GM12878 (cell line): ENCODE results near the gene STAG1. TPM values are rescaled to one million over a fixed set of nuclear protein-coding genes. Genes with fewer than 3 reads are reported as not detected.
"Not testable (repeated sequence)": the region's sequence is repeated elsewhere in the genome, so short reads cannot be mapped to it uniquely, and the experiment has no call there.

Source experiments
- ATAC-seq: fragments of 200-7000 bp; cut with Tn5 transposase; 3 replicates; pipeline ENCODE4 v1.9.1; 2020; ENCODE audit warnings: mild to moderate bottlenecking, moderate library complexity
- BruUV-seq: library from RNA; stranded (reverse); fragments of 400-500 nt; replicated peaks from 2 replicates; lab custom pipeline; 2021; lab: Mats Ljungman, UMichigan
- CTCF ChIA-PET: fragments of 300-600 bp; sonication (Branson Sonifier 250); formaldehyde crosslinking; extraction: SDS; loops from one replicate; lab custom pipeline; 2021; ENCODE audit warnings: inconsistent platforms; lab: Yijun Ruan, JAX
- POLR2A ChIA-PET: fragments of 350-600 bp; formaldehyde crosslinking; extraction: SDS; loops from one replicate; lab custom pipeline; 2021; ENCODE audit warnings: inconsistent platforms; lab: Charles Lee
- RAD21 ChIA-PET: fragments of 300-600 bp; sonication (Branson Sonifier 250); formaldehyde crosslinking; loops from one replicate; lab custom pipeline; 2023; ENCODE audit warnings: antibody characterized with exemption; ENCODE audit not compliant: unreplicated experiment; lab: Charles Lee
- SMC1A ChIA-PET: fragments of 300-600 bp; sonication (Branson Sonifier 250); formaldehyde crosslinking; loops from one replicate; lab custom pipeline; 2023; ENCODE audit not compliant: unreplicated experiment, uncharacterized antibody; lab: Charles Lee
- DNase-seq: peaks from one replicate; pipeline ENCODE4 v3.0.0-alpha.2; 2011; ENCODE audit warnings: low read depth, low spot score
- FAIRE-seq: peaks from 3 replicates; lab custom pipeline; 2011; peaks lifted over from hg19 to GRCh38; lab: Jason Lieb, UNC
- H2AFZ ChIP-seq: 2 replicates; pipeline ENCODE4 v1.6.0; 2011; ENCODE audit warnings: low read depth, low read length, control low read depth; ENCODE audit not compliant: control insufficient read depth
- H3K27ac ChIP-seq: 2 replicates; pipeline ENCODE4 v1.5.1; 2011; ENCODE audit warnings: control low read depth; ENCODE audit not compliant: control insufficient read depth, insufficient read depth
- H3K27me3 ChIP-seq, 2 experiments: replicated peaks in 1 of 2; 2 replicates each; pipeline versions ENCODE4 v1.6.0 to v1.6.1; 2011; ENCODE audit warnings: low read length in 1 of 2; ENCODE audit not compliant: control insufficient read depth in 2 of 2, insufficient read depth in 2 of 2
- H3K36me3 ChIP-seq, 2 experiments: 2 replicates each; pipeline ENCODE4 v1.5.1; 2011; ENCODE audit warnings: low read length in 1 of 2; ENCODE audit not compliant: control insufficient read depth in 2 of 2, insufficient read depth in 2 of 2
- H3K4me1 ChIP-seq: 2 replicates; pipeline ENCODE4 v1.6.1; 2011; ENCODE audit warnings: mild to moderate bottlenecking, low read length, moderate library complexity, mixed read lengths; ENCODE audit not compliant: control insufficient read depth, insufficient read depth
- H3K4me2 ChIP-seq: 2 replicates; pipeline ENCODE4 v1.6.0; 2011; ENCODE audit warnings: control low read depth; ENCODE audit not compliant: control insufficient read depth, insufficient read depth
- H3K4me3 ChIP-seq: fragments of 200-600 bp; sonication (generic); 2 replicates; pipeline ENCODE4 v1.5.1; 2016
- H3K79me2 ChIP-seq: 2 replicates; pipeline ENCODE4 v1.6.0; 2011; ENCODE audit warnings: low read length; ENCODE audit not compliant: control insufficient read depth, insufficient read depth
- H3K9ac ChIP-seq: 2 replicates; pipeline ENCODE4 v1.8.0; 2011; ENCODE audit warnings: low read length, control low read depth, mixed read lengths; ENCODE audit not compliant: control insufficient read depth, insufficient read depth
- H3K9me3 ChIP-seq: replicated peaks from 3 replicates; pipeline ENCODE4 v1.5.1; 2011; ENCODE audit warnings: mild to moderate bottlenecking, low read length; ENCODE audit not compliant: control insufficient read depth, insufficient read depth
- H4K20me1 ChIP-seq: 2 replicates; pipeline ENCODE4 v1.6.0; 2011; ENCODE audit not compliant: control insufficient read depth, insufficient read depth
- CBX3 ChIP-seq: fragments of 200-600 bp; sonication (generic); IDR thresholded peaks from 2 replicates; pipeline ENCODE4 v1.6.1; 2016; ENCODE audit warnings: low read depth, borderline replicate concordance
- MEF2B ChIP-seq: fragments of 450-650 bp; IDR thresholded peaks from 2 replicates; pipeline ENCODE4 v1.6.1; 2018; ENCODE audit warnings: mild to moderate bottlenecking, moderate library complexity; ENCODE audit not compliant: partially characterized antibody, poor library complexity, severe bottlenecking
- ZZZ3 ChIP-seq: IDR thresholded peaks from 2 replicates; pipeline ENCODE4 v1.6.1; 2011; ENCODE audit warnings: low read depth; ENCODE audit not compliant: control insufficient read depth, insufficient read length
- WGBS: methylation state at CpG from one replicate; pipeline ENCODE4 v1.1.6; 2016; ENCODE audit warnings: low lambda C conversion rate; ENCODE audit not compliant: insufficient replicate concordance, insufficient coverage; ENCODE audit errors: missing lambda C conversion rate; 5-methylcytosine and 5-hydroxymethylcytosine counted together
- in situ Hi-C: fragments of 300-500 bp; cut with MboI; formaldehyde crosslinking; loops from 9 replicates; pipeline ENCODE4 v1.14.3; 2018; ENCODE audit warnings: mixed read lengths
- intact Hi-C: fragments of 100-400 bp; cut with micrococcal nuclease; formaldehyde crosslinking; loops from one replicate; pipeline ENCODE4 v1.14.2; 2022; ENCODE audit not compliant: unreplicated experiment
- polyA plus RNA-seq, 11 experiments: library from polyadenylated mRNA; depleted of rRNA in 4 of 11; unstranded in 6 of 11; stranded (reverse) in 5 of 11; fragments of >200 nt; fragmentation: Nextera tagmentation in 4 of 11; fragmentation: Illumina TruSeq in 1 of 11; extraction: Ambion mirVana in 4 of 11; extraction: Trizol in 1 of 11; gene quantifications; 1 replicate in 1 of 11; 2 replicates in 10 of 11; pipeline versions ENCODE4 v1.2.1 to v1.2.3, GENCODE V29; 2011 to 2016; ENCODE audit warnings: inconsistent platforms in 2 of 11, missing spikeins in 2 of 11, low read depth in 1 of 11
- total RNA-seq, 4 experiments: library from RNA; depleted of rRNA in 3 of 4; stranded (reverse); fragments of >200 nt in 3 of 4; fragmentation: Illumina TruSeq in 1 of 4; extraction: Trizol in 1 of 4; gene quantifications; 2 replicates each; pipeline versions ENCODE4 v1.2.1 to v1.2.3, GENCODE V29; 2013 to 2021
- TF ChIP-seq, protein P1 (sequence below): fragments of 450-650 bp; IDR thresholded peaks from 2 replicates; pipeline ENCODE4 v1.6.1; 2017; ENCODE audit warnings: mild to moderate bottlenecking, moderate library complexity

Gene STAG1
- total and polyA plus RNA-seq, 10 of the 15 experiments (the other 5 are each of a cell fraction or from before 2014, with no cell fraction given): 4.4 to 30.1 (median 20.2) TPM

DNA sequence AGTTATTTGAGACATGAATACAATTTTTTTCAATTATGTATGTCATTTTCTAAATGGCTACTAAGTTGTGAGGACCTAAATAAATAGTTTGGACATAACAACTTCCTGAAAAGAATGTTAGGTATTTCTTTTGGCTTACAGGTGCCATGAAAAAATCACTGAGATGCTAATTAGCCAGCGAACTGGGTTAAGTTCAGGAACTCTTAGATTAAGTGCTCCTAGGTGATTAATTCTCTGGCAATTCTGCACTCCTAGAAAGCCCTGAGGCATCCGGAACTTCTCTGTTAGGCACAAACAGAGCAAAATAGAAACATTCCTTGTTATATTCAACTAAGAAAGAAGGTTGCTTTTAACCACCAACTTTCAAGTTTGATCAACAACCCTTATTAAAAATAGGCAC, 192.3 kb downstream of the STAG1 start (continued):
- TF ChIP-seq, protein P1, sequence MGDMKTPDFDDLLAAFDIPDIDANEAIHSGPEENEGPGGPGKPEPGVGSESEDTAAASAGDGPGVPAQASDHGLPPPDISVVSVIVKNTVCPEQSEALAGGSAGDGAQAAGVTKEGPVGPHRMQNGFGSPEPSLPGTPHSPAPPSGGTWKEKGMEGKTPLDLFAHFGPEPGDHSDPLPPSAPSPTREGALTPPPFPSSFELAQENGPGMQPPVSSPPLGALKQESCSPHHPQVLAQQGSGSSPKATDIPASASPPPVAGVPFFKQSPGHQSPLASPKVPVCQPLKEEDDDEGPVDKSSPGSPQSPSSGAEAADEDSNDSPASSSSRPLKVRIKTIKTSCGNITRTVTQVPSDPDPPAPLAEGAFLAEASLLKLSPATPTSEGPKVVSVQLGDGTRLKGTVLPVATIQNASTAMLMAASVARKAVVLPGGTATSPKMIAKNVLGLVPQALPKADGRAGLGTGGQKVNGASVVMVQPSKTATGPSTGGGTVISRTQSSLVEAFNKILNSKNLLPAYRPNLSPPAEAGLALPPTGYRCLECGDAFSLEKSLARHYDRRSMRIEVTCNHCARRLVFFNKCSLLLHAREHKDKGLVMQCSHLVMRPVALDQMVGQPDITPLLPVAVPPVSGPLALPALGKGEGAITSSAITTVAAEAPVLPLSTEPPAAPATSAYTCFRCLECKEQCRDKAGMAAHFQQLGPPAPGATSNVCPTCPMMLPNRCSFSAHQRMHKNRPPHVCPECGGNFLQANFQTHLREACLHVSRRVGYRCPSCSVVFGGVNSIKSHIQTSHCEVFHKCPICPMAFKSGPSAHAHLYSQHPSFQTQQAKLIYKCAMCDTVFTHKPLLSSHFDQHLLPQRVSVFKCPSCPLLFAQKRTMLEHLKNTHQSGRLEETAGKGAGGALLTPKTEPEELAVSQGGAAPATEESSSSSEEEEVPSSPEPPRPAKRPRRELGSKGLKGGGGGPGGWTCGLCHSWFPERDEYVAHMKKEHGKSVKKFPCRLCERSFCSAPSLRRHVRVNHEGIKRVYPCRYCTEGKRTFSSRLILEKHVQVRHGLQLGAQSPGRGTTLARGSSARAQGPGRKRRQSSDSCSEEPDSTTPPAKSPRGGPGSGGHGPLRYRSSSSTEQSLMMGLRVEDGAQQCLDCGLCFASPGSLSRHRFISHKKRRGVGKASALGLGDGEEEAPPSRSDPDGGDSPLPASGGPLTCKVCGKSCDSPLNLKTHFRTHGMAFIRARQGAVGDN: no peak
- no peak for TF ChIP-seq MEF2B
- TF ChIP-seq CBX3: no peak
- no peak for TF ChIP-seq ZZZ3

DNA sequence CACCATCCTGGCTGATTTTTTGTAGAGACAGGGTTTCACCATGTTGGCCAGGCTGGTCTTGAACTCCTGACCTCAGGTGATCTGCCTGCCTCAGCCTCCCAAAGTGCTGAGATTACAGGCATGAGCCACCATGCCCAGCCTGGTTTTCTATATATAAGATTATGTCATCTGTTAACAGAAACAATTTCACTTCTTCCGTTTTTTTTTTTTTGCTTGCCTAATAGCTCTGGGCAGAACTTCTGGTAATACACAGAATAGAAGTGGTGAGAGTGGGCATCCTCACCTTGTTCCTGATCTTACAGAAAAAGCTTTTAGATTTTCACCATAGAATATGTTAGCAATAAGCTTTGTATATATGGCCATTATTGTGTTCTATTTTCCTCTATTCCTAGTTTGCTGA, 202.7 kb downstream of the STAG1 start:
- FAIRE-seq, BruUV-seq, intact Hi-C loops, H3K9ac ChIP-seq, H3K27me3 ChIP-seq, H4K20me1 ChIP-seq, DNase-seq, H3K79me2 ChIP-seq, in situ Hi-C loops, H2AFZ ChIP-seq, H3K4me2 ChIP-seq, H3K36me3 ChIP-seq, H3K4me1 ChIP-seq, H3K9me3 ChIP-seq, ATAC-seq, H3K27ac ChIP-seq, H3K4me3 ChIP-seq, SMC1A ChIA-PET: not testable (repeated sequence)
- ChIA-PET RAD21 (interaction anchor here (0.9 kb wide), 1 partner anchor 203 kb away, joined by 3 read pairs; the partner anchor contains the start of gene STAG1), CTCF (interaction anchor here (0.9 to 1.1 kb wide), 2 partner anchors 45 to 483 kb away, joined by 3 read pairs; no protein-coding TSS in a partner anchor), POLR2A (interaction anchor here (0.5 to 0.6 kb wide), 2 partner anchors 27 to 49 kb away, joined by 3 read pairs; no protein-coding TSS in a partner anchor)
- 0% methylated on average over 1 of the region's 1 CpG for WGBS
